Measurements from ENCODE around the gene FAM43A.
A peak's percentile ranks its signal among the peaks of the same experiment; 100 is the strongest.

The FAM43A gene

DNA sequence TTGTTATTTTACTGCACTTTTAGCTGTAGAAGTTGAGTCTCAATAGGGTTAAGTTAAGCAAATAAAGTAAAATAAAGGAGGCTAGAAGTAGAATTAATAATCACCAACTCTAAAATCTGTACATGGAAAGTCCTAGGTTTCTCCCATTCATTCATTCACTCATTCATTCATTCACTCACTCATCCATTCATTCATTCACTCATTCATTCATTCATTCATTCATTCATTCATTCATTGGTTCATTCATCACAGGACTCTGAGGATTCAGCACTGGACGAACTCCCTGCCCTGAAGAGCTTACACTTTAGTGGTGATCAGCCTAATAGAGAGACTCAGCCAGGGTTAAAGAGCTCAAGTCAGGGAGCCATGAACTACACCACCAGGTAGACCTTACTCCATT is 9.2 kb upstream of the FAM43A start:
- no peak for DNase-seq

DNA sequence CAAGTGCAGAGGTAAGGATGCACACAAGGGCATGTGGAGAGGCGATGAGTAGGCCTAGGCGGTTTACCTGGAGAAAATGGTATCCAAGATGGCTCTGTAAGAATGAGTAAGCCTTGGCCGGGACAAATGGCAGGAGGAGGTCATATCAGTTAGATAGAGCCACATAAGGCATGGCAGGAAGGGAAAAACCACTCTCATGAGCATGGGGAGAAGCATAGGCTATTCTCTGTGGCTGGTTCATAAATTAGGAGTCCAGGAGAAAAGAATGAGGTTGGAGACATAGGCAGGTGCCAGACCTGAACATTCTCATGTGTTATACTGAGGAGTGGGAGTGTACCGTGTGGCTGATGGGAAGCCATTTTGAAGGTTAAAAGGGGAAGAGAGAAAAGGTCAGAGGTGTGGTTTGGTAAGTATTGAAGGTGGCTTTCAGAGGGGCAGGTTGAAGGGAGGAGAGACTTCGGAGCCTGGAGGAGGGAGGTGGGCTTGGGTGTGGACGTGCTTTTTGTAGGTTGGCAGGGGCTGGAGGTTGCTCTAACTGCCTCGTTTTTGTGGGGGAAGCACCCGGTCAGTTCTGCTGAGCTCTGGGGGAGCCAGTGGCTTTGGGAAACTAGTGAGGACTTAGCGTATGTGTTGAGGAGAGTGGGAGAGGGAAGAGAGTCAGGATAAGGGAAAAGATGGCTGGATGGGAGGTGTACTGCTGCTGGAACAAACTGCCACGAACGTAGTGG is 4.6 kb upstream of the FAM43A start:
- DNase-seq, result no peak

DNA sequence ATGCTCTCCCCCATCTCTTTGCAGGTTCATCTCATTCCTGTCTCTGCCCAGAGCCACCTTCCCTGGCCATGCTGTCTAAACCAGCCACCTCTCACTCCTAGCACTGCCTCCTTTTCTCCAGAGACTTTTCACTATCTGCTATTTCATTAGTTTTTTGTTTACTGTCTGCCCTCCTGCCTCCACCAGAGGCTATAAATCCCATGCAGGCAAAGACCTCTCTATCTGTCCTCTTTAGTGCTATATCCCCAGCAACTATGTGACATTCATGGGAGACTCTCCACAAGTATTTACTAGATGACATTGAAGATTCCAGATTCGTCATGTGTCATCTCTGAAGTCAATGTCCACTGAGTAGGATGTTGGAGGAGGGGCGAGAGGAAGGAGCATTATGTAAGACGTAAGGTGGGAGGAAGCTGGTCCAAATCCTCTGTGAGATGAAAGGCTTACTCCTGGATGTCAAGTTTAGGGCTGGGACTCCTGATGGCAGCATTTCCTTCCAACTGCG is 3.4 kb upstream of the FAM43A start:
- no peak for DNase-seq

DNA sequence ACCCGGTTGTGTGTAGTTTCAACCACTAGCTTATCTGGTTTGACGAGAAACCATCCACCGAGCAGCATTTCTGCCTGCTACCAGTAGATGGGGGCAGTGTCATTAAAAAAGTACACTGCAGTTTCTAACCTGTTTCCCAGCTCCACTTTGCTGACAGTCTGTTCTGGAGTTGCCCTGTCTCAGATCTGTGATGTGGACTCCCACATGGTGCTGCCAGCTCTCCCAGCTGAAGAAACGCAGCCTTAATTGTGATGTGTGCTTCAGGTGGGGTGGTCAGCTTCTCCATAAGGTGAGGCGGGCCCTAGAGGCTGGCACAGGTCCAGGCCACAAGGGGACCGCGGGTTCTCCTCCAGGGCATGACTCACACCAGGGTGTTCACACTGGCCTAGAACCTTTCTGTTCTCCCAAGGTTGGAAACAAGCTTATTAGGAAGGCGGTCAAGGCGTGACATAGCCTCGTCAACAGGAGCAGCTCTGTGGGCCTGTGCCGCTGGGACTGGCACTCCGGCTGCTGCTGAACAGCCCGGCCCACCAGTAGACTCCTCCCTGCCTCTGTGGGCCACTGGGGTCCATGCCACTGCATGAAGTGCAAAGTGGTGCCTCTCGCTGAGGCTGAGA is 2.9 kb upstream of the FAM43A start:
- DNase-seq, result peak; percentile 68

DNA sequence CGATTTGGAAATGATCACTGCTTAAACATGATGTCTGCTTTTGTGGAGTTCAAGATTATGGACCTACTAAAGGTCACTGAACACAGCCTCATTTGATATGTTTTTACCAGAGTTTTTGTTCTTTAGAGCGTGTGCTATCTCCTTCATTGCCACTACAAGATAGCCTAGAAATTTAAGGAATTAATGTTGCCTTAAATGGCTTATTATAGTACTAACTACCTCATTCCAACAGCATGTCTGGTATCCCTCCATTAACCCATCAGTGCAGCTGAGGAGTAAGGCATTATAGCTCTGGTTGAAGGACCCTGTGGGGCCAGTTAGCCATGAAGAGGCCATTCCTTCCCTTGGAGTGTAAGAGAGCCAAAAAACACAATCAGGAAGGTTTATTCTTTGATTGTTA is 2.3 kb upstream of the FAM43A start:
- no peak for DNase-seq

DNA sequence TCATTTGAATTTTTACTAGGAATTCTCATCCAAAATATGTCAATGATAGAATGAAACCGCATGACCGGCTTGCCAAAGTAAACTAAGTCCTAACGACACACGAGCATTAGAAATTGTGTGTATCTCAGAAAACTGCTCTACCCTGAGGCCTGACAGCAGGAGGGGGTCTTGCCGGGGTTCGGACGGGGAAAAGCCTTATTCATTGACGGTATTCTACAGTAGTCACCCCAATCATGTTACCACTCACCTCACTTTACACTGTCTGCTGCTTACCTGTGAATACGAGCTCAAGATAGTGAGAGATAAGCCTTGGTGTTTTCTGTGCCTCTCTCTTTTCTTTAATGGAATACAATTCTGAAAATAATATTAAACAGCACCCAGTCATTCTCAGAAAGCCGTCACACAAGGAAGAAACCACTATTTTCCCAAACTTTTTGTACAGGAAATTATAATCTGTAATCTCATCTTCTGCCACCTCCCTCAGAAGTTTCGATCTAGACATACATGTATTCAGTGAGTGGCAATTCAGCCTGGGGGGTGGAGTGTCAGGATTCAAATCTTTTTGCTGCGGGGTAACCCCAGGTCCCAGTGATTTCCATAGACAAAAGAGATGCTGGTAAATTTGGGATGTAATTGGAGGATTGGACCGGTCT is 492 bp upstream of the FAM43A start:
- DNase-seq, result no peak

DNA sequence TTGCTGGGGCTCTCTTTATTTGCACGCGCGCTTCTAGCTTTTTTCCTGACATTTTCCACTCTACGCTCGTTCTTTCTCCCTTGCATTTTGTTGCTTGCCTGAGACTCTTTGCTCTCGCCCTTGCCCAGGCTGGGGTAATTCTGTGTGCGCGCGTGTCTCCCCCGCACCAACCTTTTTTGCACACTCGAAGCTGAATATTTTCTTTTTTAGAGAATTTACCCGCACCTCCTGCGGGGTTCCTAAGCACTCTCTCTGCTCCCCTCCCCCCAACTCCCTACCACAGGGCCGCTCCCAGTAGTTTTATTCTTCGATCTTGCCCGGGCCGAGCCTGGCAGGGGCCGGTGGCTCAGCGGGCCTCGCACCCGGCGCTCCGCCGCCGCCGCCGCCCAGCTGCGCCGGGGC is 732 bp downstream of the FAM43A start:
- DNase-seq, result no peak

DNA sequence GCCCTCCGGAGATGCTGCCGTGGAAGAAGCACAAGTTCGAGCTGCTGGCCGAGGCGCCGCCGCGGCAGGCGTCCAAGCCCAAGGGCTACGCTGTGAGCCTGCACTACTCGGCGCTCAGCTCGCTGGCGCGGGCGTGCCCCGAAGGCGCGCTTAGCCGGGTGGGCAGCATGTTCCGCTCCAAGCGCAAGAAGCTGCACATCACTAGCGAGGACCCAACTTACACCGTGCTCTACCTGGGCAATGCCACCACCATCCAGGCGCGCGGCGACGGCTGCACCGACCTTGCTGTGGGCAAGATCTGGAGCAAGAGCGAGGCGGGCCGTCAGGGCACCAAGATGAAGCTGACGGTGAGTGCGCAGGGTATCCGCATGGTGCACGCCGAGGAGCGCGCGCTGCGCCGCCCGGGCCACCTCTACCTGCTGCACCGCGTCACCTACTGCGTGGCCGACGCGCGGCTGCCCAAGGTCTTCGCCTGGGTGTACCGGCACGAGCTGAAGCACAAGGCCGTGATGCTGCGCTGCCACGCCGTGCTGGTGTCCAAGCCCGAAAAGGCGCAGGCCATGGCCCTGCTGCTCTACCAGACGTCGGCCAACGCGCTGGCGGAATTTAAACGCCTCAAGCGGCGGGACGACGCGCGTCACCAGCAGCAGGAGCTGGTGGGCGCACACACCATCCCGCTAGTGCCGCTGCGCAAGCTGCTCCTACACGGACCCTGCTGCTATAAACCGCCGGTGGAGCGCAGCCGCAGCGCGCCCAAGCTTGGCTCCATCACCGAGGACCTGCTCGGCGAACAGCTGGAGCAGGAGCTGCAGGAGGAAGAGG is 1.3 kb downstream of the FAM43A start:
- DNase-seq, result peak; percentile 26

DNA sequence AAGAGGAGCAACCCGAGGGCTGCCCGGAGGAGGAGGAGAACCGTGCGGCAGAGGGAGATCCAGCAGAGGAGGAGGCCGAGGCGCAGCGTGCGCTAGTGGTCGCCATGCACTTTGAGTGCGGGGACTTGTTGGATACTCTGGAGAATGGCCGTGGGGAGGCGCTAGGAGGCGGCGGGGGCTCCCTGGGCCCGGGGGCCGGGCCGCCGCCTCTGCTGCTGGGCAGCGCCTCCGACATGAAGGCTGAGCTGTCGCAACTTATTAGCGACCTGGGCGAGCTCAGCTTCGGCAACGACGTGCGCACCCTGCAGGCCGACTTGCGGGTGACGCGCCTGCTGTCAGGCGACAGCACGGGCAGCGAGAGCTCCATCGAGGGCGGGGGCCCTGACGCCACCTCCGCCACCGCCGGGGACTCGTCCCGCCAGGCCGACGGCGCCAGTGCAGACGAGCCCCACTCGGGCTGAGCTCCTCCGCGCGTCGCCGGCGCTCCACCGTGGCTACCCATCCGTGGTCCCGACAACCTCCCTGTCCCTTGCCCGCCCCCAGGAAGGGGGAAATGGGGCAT is 2.0 kb downstream of the FAM43A start:
- peak; percentile 80 for DNase-seq

DNA sequence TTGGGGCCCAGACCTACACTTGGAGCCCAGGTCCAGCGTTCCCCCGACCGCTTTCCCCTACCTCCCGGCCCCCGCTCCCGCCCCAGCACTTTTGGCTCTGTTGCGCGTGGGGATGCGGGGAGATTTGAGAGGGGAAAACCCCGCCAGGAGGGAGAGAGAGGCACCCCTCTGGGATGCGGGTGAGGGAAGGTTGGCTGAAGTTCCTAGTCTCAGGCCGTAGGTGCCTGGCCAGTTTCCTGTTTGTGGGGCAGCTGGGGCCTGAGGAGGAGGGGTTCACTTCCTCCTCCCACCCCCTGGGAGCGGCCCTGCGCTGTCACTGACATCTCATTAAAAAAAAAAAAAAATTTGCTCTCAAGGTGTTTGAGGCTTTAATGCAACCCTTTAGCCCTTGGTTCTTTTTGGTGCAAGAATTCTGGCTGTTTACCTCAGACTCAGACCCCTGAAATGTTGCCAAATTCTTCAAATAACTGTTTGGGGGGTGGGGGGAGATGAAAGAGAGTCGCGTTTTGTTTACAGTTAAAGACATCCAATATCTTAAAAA is 2.6 kb downstream of the FAM43A start:
- peak; percentile 36 for DNase-seq

DNA sequence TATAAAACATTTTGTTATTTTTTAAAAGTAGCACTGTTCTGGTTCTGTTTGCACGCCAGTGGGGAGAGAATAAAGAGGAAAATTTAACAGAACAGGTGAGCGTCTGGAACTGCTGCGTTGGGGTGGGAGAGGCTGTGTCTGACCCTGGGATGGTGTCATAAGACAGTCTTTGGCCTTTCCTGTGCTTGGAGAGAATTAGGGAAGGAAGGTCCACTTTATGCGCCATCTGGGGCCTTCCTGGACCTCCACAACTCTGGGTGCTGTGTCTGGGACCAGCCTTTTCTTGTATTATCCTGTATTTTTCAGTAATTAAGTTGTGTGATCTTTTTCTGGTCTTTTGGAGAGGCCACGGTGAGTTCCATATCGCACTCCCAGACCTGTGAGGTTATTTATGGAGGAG is 3.3 kb downstream of the FAM43A start:
- DNase-seq, result no peak

DNA sequence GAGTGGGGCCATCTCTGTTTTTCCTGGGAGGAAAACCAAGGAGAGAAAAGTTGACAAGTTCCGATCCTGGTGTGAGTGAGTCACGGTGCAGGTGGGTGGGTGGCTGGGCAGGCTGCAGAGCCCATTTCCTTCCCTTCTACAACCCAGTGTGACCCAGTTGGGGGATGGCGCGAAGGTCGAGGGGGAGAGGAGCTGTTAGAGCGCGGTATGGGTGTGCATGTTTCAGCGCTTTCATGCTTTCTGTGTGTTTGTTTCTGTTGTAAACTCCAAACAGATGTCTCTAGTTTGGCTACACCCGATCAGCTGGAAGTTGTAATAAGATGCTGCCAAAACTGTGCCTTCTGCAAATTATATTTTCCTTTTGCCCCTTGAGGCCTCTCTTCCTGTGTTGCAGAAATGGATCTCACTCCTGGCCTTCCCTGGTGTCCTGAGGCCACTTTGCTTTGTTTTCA is 3.8 kb downstream of the FAM43A start:
- DNase-seq, result no peak

DNA sequence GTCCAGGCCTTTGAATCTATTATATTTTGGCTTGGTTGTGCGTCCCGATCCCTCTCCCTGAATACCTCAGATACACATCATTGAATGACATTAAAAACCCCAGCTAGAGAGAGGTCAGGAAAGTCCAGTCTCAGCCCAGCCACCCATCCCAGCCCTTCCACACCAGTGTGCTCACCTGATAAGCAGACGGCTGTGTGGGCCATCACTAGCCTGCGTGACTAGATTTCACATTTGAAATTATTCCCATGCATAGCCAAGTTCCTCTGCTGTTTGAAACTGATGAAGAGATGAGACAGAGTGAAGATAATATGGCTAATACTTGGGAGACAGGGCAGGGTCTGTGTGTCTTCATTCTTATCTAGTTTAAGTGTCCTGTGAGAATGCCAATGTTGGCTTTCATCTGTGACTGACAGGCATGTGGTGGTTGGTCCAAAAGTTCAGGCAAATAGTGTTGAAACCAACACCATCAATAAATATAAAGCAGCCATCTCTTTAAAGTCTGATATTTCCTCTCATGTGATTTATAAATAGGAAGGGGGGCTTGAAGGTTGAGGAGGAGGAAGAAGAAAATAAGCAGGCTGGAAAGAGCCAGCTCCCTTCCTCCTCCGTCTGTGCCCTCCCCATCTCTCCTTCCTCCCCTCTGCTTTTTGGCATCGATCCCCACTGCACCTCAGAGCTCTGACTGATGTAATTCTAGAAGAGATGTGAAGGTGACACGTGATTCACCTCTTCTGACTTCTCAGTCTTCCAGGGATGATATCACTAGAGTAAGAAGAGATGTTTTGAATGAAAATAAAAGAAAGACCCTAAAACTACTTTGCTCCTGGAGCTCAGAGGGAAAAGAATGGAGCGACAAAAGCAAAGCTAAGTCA is 5.1 kb downstream of the FAM43A start:
- DNase-seq, result no peak

DNA sequence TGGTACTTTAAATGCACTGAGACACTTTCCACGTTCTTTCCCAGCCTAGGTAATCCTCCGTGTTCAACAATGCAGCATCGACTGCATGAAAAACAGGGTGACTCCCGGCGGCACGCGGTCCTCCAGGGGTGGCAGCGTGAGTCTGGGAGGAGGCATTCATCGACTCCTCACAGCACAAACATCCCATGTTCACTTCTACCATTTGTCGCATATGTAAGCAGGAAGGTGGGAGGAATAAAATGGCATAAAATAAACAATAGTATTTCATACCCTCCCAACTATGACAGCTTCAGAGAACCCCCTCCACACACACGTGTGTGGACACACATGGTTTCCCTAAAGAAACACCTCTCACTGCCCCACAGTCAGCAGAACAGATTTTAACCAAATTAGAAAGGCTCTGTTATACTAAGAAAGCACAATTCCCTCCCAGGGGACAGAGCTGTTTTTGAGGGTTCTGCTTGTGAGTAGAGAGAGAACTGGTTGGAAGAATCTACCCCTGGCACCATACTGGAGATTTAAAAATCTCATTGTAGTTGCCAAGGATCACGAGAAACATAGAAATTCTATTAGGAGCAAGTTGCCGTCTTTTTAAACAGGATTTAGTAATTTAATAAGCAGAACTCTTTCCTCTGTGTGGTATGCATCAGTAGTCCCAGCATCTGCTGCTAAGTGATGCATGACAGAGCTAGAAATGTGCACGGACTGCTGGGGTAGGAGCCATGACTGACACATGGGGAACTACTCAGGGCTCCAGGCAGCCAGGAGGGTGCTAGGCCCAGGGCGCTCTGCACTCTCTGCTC is 6.0 kb downstream of the FAM43A start:
- DNase-seq, result no peak

DNA sequence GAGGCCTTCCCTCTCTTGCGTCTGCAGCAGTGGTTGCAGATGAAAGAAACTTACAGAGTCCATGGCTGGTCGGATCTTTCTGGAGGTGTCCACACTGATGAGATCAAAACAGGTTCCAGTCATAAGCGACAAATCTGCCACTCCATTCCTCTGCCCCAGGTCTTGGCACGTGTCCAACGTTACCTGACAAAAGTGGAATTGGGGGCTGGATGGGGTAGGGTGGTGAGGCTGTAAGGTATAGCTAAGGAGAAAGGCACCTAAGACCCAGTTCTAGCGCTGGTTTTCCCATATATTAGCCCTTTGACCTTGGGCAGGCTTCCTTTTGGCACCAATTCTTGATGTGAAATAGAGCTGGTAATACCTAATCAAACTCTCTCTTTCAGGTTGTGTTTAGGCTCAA is 11.0 kb downstream of the FAM43A start:
- DNase-seq, result no peak

DNA sequence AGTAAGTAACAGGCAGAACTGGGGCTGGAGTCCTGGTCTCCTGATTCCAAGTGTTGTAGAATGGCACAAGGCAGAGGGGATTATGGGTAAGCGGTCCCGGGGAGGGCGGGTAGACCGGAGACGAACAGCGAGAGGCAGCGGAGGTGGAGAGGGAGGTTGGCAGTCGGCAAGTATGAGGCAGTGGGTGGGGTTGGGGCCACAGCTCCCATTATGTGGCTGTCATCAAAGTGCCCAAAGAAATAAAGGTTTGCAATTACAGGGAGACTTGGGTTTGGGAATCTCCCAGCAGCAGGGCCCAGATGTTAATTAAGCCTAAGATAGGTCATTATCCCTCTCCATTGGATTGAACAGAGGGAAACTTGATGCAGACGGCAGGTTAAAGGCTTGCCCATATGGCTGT is 16.9 kb downstream of the FAM43A start:
- no peak for DNase-seq

DNA sequence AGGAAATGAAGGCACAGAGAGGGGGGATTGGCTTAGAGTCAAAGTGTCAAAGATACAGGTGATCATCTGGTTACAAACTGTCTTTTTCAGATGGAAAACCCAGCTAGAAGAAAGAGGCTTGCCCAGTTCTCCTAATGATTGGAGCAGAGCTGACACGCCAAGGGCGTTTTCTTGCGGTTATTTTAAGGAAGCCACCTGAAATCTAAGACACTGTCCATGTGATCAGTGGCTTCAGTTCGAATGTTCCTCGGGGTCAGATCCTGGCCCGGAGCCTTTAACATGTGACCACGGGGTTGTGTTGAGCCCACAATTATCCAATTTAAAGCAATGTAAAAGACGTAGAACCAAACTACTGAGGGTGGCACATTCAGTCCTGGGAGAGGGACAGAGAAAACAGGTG is 19.5 kb downstream of the FAM43A start:
- DNase-seq, result no peak

DNA sequence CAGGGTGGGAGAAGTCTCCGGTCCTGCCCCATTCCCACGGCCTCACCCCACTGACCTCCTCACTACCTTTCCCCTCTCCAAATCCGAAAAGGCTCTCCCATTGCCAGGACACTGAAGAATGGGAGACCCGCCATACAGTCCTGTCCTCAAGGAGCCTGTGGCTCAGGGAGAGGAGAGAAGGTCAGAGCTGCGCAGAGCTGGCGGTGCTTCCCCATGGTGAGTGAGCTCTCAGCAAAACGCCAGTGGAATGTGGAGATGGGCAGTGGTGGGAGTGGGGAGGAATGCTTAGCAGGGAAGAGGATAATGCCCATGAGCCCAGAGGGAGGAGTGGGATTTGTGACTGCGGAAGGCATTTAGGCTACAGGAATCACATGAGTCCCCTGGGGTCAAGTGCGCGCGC is 20.1 kb downstream of the FAM43A start:
- no peak for DNase-seq

DNA sequence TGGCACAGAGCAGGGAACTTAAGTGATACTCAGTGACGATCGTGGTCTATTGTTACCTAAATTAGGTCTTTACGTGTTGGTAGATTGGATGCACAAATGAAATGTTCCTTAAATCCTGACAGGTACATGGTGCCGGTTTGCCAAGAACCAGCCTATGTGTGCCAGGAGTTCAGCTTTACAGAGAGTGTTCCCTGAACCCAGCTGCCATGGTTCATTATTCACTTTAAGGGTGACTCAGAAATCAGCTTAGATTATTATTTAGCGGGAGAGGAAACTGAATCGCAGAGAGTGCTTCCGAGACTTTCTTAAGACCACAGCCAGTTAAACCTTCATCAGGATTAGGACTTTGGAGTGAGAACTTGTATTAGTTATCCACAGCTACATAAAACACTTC is 21.5 kb downstream of the FAM43A start:
- no peak for DNase-seq

DNA sequence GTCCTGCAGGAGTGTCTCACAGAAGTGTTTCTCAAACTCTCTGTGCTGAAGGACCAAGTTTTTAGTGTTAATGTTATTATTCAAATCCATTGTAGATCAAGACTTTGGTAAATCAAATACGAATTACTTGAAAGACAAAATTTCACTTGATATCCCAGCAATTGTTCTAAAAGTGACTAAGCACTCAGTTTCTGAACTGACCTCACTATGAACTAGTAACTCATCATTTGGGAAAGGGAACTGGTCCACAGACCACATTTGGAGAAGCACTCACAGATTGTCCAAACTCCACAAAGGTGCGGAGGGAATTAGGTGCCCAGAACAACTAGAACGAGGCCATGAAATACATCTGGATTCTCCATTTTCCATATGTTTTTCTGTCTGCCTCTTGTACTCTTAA is 25.6 kb downstream of the FAM43A start:
- DNase-seq, result no peak

DNA sequence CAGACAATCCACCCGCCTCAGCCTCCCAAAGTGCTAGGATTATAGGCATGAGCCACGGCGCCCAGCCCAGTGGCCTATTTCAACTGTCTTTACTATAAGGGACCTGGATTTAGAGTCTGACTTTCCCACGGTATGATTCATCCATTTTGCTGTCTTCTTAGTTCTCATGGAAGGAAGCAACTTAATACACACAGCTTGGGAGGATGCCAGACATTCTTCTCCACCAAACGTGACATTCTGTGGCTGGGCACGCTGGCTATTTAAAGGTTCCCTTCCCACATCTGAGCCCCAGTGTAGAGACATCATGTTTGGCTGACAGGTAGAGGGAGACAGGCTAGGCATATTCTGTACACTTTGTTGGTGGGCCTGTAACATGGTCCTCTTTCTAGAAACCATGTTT is 26.2 kb downstream of the FAM43A start:
- DNase-seq, result no peak

Data from CD4-positive, alpha-beta T cell treated with Interleukin-6 for 4 hours (primary cell).